GM19035 (cell line): ENCODE measurements around the gene ADSS2.

ENCODE experiments used
- ATAC-seq: cut with Tn5 transposase; IDR thresholded peaks from one replicate; pipeline ENCODE4 v1.9.1; 2021; ENCODE audit not compliant: unreplicated experiment

The ADSS2 gene

DNA sequence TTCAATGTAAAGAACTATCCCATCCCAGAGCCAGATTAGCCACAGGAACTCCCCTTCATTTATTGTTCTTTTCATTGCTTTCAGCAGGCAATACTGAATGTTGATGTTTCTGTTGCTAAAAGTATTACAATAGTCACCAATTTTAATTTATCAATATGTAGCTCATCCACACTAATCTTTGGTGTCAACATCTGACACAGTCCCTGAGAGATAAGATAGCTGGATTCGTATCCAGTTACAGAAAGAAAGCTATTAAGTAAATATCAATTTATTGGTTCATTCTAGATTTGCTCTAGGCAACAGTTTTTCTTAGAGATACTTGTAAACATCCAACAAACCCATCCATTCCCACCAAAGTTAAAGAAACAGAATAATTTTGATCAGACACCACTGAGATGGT lies 4.7 kb downstream of the ADSS2 start:
- ATAC-seq: no peak

DNA sequence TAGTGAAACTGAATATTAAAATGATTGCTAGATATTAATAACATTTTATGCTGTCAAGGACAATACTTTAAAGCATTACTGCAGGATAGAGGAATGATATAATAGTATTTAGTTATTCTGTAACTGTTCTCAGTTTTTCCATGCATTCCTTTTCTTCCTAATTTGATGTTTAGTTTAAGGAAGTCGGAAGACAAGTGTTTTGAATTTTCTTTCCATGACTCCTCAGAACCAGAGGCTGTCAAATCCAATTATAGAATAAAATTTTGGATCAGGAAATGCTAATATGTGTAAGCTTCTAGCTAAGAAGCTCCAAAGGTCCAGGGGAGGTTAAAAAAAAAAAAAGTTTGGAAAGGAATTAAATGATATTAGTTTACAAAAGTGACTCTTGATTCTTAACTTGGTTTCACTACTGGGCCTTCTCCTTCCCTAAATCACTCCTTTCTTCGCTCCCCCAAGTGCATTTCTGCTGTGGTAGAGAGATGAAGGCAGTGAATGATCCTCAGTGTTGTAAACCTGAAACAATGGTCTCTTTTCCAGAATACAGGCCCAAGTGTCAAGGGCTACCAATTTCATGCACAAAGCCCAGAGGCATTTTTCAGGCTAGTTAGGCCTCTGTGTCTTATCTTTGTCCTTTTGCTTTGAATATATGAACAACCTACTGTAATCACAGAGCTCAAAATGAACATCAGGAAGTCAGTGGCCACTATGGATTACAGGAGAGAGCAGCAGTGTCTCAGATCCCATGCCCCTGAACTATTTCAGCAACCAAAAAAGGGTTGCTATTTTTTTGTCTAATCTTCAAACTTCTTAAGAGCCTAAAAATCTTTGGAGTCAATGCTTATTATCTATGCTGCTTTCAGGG lies 6.2 kb downstream of the ADSS2 start:
- no peak for ATAC-seq

- ATAC-seq: no peak
Observed at GRCh38 chr1:244444854-244445253, 6.9 kb downstream of the ADSS2 start.

GRCh38 chr1:244442850-244443249 lies 8.9 kb downstream of the ADSS2 start:
- no peak for ATAC-seq

DNA sequence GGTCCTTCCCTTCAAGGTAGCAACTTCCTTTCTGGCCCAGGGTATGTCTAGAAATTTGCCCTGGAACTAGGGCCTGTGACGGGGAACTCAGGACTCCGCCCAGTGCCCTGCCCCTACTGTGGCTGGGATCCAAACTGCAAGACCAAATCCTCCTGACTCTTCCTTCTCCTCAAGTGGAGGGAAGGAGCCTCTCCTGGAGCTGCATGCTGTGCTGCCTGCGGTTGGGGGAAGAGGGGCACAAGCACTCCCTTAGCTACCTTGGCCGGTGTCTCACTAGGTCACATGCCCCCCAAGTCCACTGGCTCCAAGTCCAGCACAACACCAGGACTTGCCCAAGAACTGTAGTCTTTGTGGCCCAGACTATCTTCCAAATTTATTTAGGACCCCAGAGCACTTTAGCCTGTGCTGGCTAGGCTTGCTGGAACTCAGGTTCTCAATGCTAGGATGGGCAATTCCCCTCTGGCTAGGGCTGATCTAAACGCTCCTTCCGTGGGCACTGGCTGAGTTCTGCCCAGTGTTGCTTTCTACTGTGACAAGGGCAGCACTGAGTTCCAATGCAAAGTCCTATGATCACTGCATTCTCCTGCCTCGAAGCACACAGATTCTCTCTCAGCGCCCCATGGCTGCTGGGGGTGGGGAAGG lies 12.2 kb downstream of the ADSS2 start:
- no peak for ATAC-seq

- no peak for ATAC-seq
Observed at GRCh38 chr1:244437086-244437468, 14.6 kb downstream of the ADSS2 start.

- ATAC-seq: no peak
Observed at GRCh38 chr1:244436336-244437085, 15.2 kb downstream of the ADSS2 start.

- no peak for ATAC-seq
Observed at GRCh38 chr1:244435562-244436205, 16.0 kb downstream of the ADSS2 start.

DNA sequence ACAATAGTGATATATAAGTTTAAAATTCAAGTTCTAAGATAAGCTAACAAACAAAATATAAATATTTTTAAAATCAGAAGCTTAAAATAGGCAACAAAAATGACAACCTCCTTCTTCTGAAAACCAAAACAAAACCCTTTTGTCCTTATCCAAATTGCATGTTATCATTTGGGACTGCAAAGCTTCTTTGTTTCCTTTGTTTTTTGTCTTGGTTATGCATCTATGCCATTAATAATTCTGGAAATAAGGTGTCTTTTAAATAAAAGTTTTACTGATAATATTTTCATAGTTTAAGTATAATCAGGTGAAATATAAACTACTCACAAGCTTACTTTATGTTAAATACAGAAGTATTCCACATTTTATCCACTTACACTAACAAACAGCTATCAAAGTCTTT lies 20.5 kb downstream of the ADSS2 start:
- no peak for ATAC-seq

- ATAC-seq: no peak
Observed at GRCh38 chr1:244429818-244430217, 21.9 kb downstream of the ADSS2 start.

GRCh38 chr1:244427647-244428046 lies 24.1 kb downstream of the ADSS2 start:
- ATAC-seq: no peak

DNA sequence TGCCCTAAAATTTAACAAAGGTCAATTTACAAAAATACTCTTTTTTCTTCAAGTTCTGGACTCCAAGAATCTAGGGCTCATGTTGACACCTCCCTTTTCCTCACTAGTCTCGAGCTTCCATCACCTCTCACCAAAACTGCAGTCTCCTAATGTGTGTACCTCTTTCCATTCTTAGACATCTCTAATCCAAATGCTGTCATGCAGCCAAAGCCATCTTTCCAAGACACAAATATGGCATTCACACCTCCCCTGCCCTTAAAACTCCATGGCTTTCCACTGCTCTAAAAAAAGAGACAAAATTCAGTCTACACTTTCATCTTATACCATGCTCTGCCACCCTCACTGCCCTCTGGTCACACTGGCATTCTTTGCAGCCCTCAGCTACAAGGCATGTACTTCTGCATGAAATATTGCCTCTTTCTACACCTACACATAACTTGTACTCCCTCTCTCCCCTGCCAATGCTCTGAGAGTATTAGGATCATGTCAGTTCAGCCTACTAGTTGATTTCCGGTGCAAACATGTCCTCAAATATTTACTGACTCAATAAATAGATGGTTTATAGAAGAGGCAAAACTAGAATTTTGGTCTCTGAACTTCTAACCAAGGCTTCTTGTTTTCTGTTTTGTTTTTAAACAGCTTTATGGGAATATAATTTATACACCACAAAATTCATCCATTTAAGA lies 26.9 kb downstream of the ADSS2 start:
- no peak for ATAC-seq

DNA sequence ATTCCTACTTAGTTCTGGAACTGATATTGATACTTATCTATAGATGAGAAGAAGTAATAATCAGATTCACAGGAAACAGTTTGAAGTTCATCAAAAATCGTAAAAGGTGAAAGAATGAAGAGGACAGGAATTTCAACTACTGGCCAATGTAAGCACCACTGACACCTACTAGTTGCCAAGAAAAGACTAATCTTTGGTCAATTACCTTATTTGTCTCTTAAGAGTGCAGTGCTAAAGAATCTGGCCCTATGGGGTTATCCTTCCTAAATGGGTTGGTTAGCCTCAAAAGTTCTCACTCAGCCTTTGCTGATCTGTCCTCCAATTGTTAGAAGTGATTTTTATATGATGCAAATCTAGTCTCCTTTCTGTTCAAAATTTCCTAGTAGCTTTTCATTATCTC lies 29.5 kb downstream of the ADSS2 start:
- ATAC-seq: no peak

DNA sequence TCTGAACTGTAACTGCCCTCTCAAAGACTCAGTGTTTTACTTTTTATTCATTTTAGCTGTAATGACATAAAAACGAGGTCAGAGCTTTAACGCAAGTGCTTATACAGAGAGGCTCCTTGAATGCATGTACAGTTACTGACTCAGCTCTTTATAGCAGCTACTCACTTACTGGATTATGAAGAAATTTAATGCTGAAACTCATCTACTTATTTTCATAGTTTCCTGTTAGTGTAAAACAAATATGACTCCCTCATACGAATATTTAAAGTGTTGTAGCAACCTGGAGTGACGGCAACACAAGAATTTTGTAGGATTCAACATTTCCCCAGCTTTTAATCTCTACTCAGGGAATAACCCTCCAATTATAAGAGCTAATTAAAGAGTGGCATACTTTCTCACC lies 32.7 kb downstream of the ADSS2 start:
- ATAC-seq: no peak

- no peak for ATAC-seq
Observed at GRCh38 chr1:244414543-244414942, 37.2 kb downstream of the ADSS2 start.

- ATAC-seq: no peak
Observed at GRCh38 chr1:244413736-244414135, 38.0 kb downstream of the ADSS2 start.

- no peak for ATAC-seq
Observed at GRCh38 chr1:244412176-244412575, 39.5 kb downstream of the ADSS2 start.

- no peak for ATAC-seq
Observed at GRCh38 chr1:244409701-244410100, 42.0 kb downstream of the ADSS2 start.

- peak; percentile 83 for ATAC-seq
Observed at GRCh38 chr1:244406337-244406736, 45.4 kb downstream of the ADSS2 start.

DNA sequence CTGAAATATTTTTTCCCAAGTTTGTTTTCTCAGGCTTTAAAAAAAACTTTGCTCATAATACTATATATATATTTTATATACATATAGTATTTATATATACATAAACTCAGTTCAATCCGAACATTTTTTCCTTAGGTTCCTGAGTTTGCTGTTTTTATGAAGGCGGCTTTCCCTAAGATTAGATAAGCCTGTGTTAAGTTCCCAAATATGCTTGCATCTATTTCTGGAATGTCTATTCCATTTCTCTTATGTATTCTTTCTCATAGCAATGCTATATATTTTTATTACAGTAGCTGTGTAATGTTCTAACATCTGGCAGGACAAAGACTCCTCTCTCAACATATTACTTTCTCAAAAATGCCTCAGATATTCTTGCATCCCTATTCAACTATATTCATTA lies 45.9 kb downstream of the ADSS2 start:
- no peak for ATAC-seq

DNA sequence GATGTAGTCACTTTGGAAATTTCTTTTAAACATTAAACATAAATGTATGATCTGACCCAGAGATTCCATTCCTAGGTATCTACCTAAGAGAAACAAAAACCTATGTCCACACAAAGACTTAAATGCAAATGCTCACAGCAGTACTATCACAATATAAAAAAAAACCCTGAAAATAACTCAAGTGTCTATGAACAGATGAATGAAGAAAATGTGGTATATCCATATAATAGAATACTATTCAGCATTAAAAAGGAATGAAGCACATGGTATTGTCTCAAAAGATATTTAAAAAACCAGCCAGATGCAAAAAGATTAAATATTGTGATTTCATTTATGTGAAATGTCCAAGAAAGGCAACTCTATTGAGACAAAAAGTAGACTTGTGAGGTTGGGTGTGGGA lies 48.3 kb downstream of the ADSS2 start:
- no peak for ATAC-seq
